ENCODE results near the gene LGALS9.

Gene LGALS9

DNA sequence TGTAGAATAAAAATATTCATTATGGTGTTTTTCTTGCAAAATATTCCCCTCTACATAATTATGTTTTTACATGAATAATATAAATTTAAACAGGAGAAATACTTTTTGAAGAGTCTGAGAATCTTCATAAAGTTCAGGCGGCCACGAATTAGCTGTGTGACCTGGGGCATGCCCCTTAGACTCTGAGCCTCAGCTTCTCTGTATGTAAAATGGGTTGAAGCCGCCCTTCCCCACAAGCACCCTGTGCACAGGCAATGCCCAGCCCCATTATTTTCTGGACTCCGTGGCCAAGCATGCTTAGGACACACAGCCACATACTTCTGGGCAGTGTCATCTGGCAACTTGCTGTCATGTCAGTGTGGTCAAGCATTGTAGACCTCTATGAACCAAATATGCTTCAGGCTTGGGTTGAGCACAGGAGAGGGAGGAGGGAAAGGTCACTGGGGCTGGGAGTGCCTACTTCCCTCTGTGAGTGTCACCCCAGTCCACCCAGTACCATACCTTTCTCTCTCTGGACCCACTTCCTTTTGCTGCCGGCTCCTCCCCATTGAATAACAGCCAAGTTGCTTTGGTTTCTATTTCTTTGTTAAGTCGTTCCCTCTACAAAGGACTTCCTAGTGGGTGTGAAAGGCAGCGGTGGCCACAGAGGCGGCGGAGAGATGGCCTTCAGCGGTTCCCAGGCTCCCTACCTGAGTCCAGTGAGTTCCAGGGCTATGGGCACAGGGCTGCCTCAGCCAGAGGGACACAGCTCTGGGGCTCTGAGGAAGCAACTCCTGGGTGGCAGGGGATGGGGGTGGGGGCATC is at the start of gene LGALS9:
Gene LGALS9, plus strand, starts transcription at position 582 of the 804 bp plus-strand sequence. Its CDS starts 78 bp downstream, at position 660.
- no peak for DNase-seq

- no peak for DNase-seq
These were observed 48.3 kb upstream of the LGALS9 start for GRCh38 chr17:27582696-27583095.

DNA sequence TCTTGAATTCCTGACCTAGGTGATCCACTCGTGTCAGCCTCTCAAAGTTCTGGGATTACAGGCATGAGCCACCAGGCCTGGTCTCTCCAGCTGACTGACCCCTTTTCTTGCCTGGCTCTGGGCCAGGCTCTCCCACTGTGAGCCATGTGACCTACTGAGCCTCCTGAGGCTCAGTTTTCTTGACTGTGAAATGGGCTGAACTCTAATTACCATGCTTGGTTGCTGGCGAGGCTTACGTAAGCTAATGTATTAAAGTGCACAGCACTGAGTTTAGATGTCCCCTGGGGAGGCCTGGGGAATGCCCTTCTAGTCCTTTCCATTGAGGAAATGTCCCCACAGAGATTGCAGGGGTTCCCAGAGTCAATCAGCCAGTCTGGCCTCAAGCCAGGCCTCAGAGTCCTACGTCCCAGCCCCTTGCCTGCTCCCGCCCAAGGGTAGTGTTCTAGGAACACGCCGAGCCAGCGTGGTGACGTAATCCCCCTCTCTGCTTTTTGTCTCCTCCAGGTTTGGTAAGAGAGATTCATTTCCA is 45.8 kb upstream of the LGALS9 start:
- DNase-seq = no peak

DNA sequence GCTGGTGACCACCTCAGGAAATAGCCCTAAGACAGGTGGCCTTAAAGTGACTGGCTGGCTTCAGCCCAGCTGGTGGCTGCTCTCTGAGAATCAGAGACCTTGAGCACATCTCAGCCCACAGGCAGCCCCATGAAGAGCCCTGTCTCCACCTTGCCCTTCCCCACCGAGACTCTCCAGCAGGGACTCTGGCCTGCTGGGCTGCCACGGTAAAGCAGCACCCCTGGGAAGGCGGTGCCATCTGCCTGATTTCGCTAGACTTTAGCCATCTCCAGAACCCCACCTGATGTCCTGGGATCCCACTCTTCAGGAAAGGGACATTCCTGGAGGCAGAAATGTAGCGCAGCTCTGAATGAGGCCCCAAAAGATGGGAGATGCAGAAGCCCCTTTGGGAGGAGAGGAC is 45.2 kb upstream of the LGALS9 start:
- no peak for DNase-seq

DNA sequence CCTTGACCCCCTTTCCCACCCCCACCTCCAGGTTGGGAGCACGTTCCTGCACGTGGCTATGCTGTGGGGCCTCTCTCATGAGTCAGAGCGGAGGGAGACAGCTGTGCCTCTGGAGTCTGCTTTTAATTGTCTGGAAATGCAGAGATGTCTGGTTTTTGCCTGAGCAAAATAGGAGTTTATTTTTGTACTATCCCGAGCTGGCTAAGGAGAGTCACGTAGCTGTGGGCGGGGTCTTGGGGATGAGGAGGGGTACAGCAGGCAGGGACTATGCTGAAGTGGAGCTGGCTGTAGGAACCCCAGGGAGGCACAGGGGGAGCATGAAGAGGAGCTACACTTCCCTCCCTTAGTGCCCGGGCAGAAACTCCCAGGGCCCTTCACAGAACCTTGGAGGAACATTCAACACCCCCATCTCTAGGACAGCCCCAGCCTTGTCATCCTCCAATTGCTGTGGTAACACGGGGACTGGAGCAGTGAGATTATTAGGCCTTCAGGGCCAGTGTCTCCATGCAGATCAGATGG is 44.7 kb upstream of the LGALS9 start:
- DNase-seq = no peak

GRCh38 chr17:27588354-27588753 is 42.6 kb upstream of the LGALS9 start:
- DNase-seq = no peak

DNA sequence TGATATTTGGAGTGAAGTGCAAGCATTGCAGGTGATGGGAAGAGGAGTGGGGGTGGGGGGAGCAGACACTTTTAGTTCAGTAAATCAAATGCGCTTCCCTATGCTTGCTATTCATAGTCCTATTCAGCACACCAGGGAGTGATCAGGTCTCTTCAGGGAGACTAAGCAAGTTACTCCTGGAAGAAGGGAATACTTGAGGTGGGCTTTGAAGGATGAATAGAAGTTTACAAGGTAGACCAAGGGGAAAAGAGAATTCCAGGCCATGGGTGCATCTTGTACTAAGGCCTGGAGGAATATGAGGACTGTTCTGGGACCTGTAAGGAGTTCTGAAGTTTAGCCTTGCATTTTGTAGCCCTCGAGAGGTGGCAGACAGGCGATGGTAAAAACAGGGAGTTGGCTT is 40.1 kb upstream of the LGALS9 start:
- DNase-seq = no peak

DNA sequence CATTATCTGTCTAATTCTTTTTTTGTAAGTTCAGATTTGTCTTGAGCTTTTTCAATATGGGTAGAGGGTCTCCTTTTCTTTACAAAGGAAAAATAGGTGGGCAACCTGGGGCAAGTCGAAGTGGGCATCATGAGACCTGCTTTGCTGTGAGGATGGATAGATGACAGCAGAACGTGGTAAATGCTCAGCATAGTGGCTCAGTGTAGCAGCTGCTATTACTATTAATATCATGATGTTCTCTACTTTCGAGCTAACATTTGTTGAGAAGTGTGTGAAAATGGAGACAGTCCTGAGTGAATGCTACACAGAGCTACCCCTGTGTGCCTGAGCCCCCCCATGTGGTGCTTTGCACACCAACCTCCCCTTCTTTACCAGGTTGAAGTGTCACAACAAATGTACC is 39.0 kb upstream of the LGALS9 start:
- DNase-seq = no peak

- no peak for DNase-seq
These were observed 37.6 kb upstream of the LGALS9 start for GRCh38 chr17:27593232-27593856.

DNA sequence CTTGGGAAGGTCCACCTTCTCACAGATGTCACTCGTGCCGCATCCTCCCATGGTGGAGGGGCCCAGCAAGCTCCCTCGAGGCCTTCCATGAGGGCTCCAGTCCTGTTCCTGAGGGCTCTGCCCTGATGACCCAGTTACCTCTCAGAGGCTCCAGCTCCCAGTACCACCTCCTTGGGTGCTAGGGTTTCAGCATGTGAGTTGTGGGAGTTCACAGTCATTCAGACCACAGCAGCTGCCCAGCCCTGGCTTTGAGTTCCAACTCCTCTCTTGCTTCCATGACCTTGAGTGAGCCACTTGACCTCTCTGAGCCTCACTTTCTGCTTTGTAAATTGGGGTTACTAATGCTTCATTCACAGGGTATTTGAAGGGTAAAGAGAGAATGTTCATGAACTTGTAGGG is 37.1 kb upstream of the LGALS9 start:
- DNase-seq = no peak

DNA sequence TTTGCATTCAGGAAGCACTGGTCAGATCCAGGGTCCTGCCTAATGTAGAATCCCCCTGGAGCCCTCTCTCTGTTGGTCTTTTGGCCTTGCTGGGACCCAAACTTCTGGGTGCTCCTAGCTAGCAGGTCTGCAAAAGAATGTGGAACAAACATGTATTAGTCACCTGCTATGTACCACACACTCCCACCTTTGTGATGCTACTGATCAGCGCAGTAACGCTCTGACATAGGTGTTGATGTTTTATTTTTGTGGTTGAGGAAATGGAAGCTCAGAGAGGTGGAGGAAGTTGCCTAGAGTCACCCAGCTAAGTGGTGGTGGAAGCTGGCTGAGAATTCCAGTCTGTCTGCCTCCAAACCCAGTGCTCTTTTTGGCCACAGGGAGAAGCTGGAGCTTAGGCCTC is 35.8 kb upstream of the LGALS9 start:
- no peak for DNase-seq

GRCh38 chr17:27596096-27596495 is 34.9 kb upstream of the LGALS9 start:
- DNase-seq = no peak

DNA sequence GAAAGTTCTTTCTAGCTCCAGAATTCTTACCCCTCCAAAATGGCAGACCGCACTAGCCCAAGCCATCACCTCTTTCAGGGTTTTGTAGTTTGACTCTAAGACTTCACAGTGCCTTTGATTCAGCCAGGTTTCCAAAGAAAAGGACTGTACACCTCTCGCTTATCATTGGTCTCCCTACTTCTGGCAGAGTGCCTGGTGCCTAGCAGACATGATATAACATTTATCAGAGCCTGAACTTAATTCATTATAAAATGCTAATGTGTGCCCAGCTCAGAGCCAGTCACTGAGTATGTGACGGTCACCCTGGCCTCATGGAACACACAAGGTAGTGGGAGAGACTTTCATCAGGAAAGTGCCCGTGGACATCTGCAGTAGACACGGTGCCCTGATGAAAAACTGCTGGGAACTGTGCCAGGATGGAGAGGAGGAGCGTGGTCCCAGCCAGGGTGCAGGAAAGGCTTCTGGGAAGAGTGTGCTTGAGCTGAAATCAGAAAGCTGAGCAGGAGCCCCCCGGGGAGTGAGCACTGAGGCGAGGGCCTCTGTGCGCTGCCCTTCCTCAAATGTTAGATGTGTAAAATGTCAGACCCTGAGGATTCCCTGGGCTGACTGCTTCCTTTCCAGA is 34.3 kb upstream of the LGALS9 start:
- DNase-seq = no peak

- no peak for DNase-seq
These were observed 33.8 kb upstream of the LGALS9 start for GRCh38 chr17:27597188-27597580.

GRCh38 chr17:27597783-27598320 is 33.1 kb upstream of the LGALS9 start:
- DNase-seq = no peak

DNA sequence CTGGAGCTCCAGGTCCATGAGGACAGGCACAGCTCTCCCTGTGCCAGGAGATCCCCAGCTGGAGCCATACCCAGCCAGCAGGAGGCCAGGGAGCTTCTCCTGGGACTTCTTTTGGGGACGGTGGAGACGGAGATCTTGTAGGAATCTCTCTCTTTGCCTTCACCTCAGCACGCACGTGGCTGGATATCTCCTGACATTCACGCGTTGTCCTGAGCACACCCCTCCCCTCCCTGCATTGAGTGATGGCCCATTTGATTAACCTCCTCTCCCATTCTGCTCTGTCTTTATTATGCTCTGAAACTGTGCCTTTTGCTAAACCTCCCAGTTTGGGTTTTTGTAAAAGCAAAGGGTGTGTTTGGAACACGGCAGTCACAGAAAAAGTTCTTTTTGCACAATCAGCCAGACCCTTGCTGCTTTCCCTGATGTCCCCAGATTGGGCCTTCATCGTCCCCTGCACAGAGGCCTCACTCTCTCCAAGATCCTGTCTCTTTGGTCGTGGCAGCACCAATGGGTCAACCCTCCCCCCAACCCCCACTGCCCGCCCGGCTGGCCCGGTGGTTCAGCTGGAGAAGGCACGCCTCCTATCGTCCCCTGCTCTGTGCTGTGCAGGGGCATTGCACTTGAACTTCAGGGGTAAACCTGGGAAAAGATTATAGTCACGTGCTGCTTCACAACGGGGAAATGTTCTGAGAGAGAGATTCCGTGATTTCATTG is 32.5 kb upstream of the LGALS9 start:
- no peak for DNase-seq

DNA sequence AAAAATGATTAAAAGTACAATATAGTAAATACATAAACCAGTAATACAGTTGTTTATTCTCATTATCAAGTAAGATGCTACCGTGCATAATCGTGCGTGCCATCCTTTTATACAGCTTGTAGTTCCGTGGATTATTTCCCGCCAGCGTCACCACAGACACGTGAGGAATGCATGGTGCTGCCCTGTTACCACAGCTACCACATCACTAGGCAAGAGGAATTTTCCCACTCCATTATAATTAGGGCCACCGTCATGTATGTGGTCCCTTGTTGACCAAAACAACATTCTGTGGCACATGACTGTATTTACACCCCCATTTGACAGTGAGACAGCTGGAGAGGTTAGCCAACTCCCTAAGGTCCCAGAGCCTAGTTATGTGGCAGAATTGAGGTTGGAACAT is 30.5 kb upstream of the LGALS9 start:
- DNase-seq = no peak

- peak; percentile 83 for DNase-seq
These were observed 29.7 kb upstream of the LGALS9 start for GRCh38 chr17:27601069-27601974.

GRCh38 chr17:27601975-27602302 is 29.0 kb upstream of the LGALS9 start:
- DNase-seq = no peak

- peak; percentile 74 for DNase-seq
These were observed 28.1 kb upstream of the LGALS9 start for GRCh38 chr17:27602721-27603420.

GRCh38 chr17:27603421-27603770 is 27.6 kb upstream of the LGALS9 start:
- DNase-seq = no peak
